ENCODE results near the gene C1QTNF6. TPM values are rescaled to one million over a fixed set of nuclear protein-coding genes. Genes with fewer than 3 reads are reported as not detected.

Gene C1QTNF6
- total and polyA plus RNA-seq, 2 of the 8 experiments (the other 6 are each of a cell fraction or from before 2014, with no cell fraction given): 3.1 to 6.5 TPM

GRCh38 chr22:37187891-37188761 lies at the start of gene C1QTNF6 (continued):
- TF ChIP-seq POU5F1 (IDR thresholded peaks at IDR 0.05; ENCODE audit: low read depth, low read length) (no peak), ZNF274 (IDR thresholded peaks at IDR 0.05; ENCODE audit: borderline replicate concordance, extremely low read depth, low read length) (no peak), TBP (IDR thresholded peaks at IDR 0.05; ENCODE audit: low read depth, low read length) (no peak), RXRA (IDR thresholded peaks at IDR 0.05; ENCODE audit: insufficient read depth, low read depth, low read length) (no peak), CHD7 (IDR thresholded peaks at IDR 0.05; ENCODE audit: insufficient replicate concordance, low read length) (no peak), KDM5A (IDR thresholded peaks at IDR 0.05; ENCODE audit: low read length) (no peak), BRCA1 (IDR thresholded peaks at IDR 0.05; ENCODE audit: low read depth, low read length) (no peak), JUN (IDR thresholded peaks at IDR 0.05; ENCODE audit: low read depth, low read length) (no peak)

Data from H1 (cell line).